ENCODE data around the gene ATXN1.
A peak's percentile ranks its signal among the peaks of the same experiment; 100 is the strongest.

Gene ATXN1

GRCh38 chr6:16436550-16436949, 324.7 kb downstream of the ATXN1 start:
- no peak overlapping the region for H3K4me3 ChIP-seq (ENCODE audit: low read depth, low read length)
- peaks cover 17% of the 10 kb centered on the region for H3K4me1 ChIP-seq (ENCODE audit: control insufficient read depth, insufficient read depth, low read length)
- ChIA-PET POLR2A (no interaction called here), CTCF (interaction anchor here (0.6 to 0.7 kb wide), 2 partner anchors 42 to 731 kb away, joined by 4 read pairs; no protein-coding TSS in a partner anchor)
- no peaks in the 10 kb centered on the region for H3K9me3 ChIP-seq (ENCODE audit: control insufficient read depth, insufficient read depth, low read depth, low read length)
- no peak overlapping the region for H3K27ac ChIP-seq (ENCODE audit: extremely low read depth, low read depth, low read length)
- no peaks in the 10 kb centered on the region for H3K36me3 ChIP-seq (ENCODE audit: control insufficient read depth in 2 of 2, insufficient read depth in 1 of 2, low read length in 2 of 2)
- TF ChIP-seq SCRT2 (tag by site-specific recombination; IDR thresholded peaks at IDR 0.05): no peak
- no peak for TF ChIP-seq BCL11A (tag by site-specific recombination; IDR thresholded peaks at IDR 0.05; ENCODE audit: low read depth)
- TF ChIP-seq ZBTB17 (tag by site-specific recombination; IDR thresholded peaks at IDR 0.05): no peak
- TF ChIP-seq YY2 (tag by site-specific recombination; IDR thresholded peaks at IDR 0.05): no peak
- no peak for TF ChIP-seq ZNF214 (tag by site-specific recombination; IDR thresholded peaks at IDR 0.05; ENCODE audit: borderline replicate concordance)
- no peak for TF ChIP-seq ZNF114 (tag by site-specific recombination; IDR thresholded peaks at IDR 0.05)

GRCh38 chr6:16434885-16435284, 326.4 kb downstream of the ATXN1 start:
- Histone ChIP-seq H3K36me3 (ENCODE audit: control insufficient read depth in 2 of 2, insufficient read depth in 1 of 2, low read length in 2 of 2) (no peaks in the 10 kb centered on the region), H3K4me3 (ENCODE audit: low read depth, low read length) (no peak overlapping the region), H3K27ac (ENCODE audit: extremely low read depth, low read depth, low read length) (no peak overlapping the region), H3K4me1 (ENCODE audit: control insufficient read depth, insufficient read depth, low read length) (peaks cover 27% of the 10 kb centered on the region), H3K9me3 (ENCODE audit: control insufficient read depth, insufficient read depth, low read depth, low read length) (no peaks in the 10 kb centered on the region)
- CTCF ChIA-PET: interaction anchor here (0.7 kb wide), 1 partner anchor 527 kb away, joined by 4 read pairs; no protein-coding TSS in a partner anchor
- POLR2A ChIA-PET: no interaction called here
- no peak for TF ChIP-seq ZNF223 (tag by site-specific recombination; IDR thresholded peaks at IDR 0.05)
- TF ChIP-seq ZNF518A (tag by site-specific recombination; conservative IDR thresholded peaks at IDR 0.05; ENCODE audit: low read depth): 0 out of 2 replicates have a peak, but pooled peaks have one; percentile 16
- no peak for TF ChIP-seq ZNF350 (tag by site-specific recombination; IDR thresholded peaks at IDR 0.05)
- 0 out of 2 replicates have a peak, but pooled peaks have one; percentile 34 for TF ChIP-seq PRDM2 (tag by site-specific recombination; IDR thresholded peaks at IDR 0.05; ENCODE audit: borderline replicate concordance)
- TF ChIP-seq ZNF324 (tag by site-specific recombination; IDR thresholded peaks at IDR 0.05): 0 out of 2 replicates have a peak, but pooled peaks have one; percentile 28
- TF ChIP-seq ZNF692 (tag by site-specific recombination; IDR thresholded peaks at IDR 0.05): peak; percentile 56; the same call in 1 of the 2 replicates
- 0 out of 2 replicates have a peak, but pooled peaks have one; percentile 17 for TF ChIP-seq ZNF157 (tag by site-specific recombination; IDR thresholded peaks at IDR 0.05)
- 0 out of 2 replicates have a peak, but pooled peaks have one; percentile 8 for TF ChIP-seq ZBTB21 (tag by site-specific recombination; IDR thresholded peaks at IDR 0.05)
- TF ChIP-seq KLF17 (tag by site-specific recombination; IDR thresholded peaks at IDR 0.05): no peak
- no peak for TF ChIP-seq ZNF2 (tag by site-specific recombination; IDR thresholded peaks at IDR 0.05)
- TF ChIP-seq ZNF521 (tag by site-specific recombination; IDR thresholded peaks at IDR 0.05): no peak
